Glutamatergic neuron (in vitro differentiated cells): ENCODE results near the gene ANKRD55. TPM values are rescaled to one million over a fixed set of nuclear protein-coding genes. Genes with fewer than 3 reads are reported as not detected.

Source experiments
- DNase-seq: peaks from one replicate; pipeline ENCODE4 v3.0.0; 2022
- H3K27ac Mint-ChIP-seq: one replicate; pipeline ENCODE4 v1.8.0; 2020; ENCODE audit warnings: mild to moderate bottlenecking, mixed read lengths, inconsistent platforms; ENCODE audit not compliant: unreplicated experiment
- H3K27me3 Mint-ChIP-seq: one replicate; pipeline ENCODE4 v1.8.0; 2020; ENCODE audit warnings: mild to moderate bottlenecking, moderate library complexity, mixed read lengths, inconsistent platforms; ENCODE audit not compliant: unreplicated experiment
- H3K36me3 Mint-ChIP-seq: one replicate; pipeline ENCODE4 v1.8.0; 2020; ENCODE audit warnings: mild to moderate bottlenecking, mixed read lengths, inconsistent platforms; ENCODE audit not compliant: unreplicated experiment
- H3K4me1 Mint-ChIP-seq: one replicate; pipeline ENCODE4 v1.8.0; 2020; ENCODE audit warnings: mild to moderate bottlenecking, low read depth, mixed read lengths, inconsistent platforms; ENCODE audit not compliant: unreplicated experiment
- H3K4me3 Mint-ChIP-seq: one replicate; pipeline ENCODE4 v1.8.0; 2020; ENCODE audit warnings: mild to moderate bottlenecking, mixed read lengths, inconsistent platforms; ENCODE audit not compliant: unreplicated experiment
- H3K9me3 Mint-ChIP-seq: one replicate; pipeline ENCODE4 v1.8.0; 2020; ENCODE audit warnings: mild to moderate bottlenecking, moderate library complexity, mixed read lengths, inconsistent platforms; ENCODE audit not compliant: unreplicated experiment
- total RNA-seq: library from RNA; stranded (reverse); fragmentation: NEBNext Ultra II Directional; extraction: Animal tissue kit (Norgen Biotek cat#: 25700); gene quantifications from one replicate; pipeline ENCODE4 v1.2.1, GENCODE V29; 2021; ENCODE audit not compliant: unreplicated experiment
- TF ChIP-seq, protein P1 (sequence below): fragments of 200-600 bp; sonication (generic); IDR thresholded peaks from one replicate; pipeline ENCODE4 v1.5.0; 2021; ENCODE audit not compliant: partially characterized antibody, unreplicated experiment

ANKRD55 gene
- total RNA-seq, 1 donor from 2014 or later, result not detected

- H3K27ac Mint-ChIP-seq, result no peak overlapping the region
- peaks cover 3% of the 10 kb centered on the region for H3K27me3 Mint-ChIP-seq
- DNase-seq, result no peak
- H3K36me3 Mint-ChIP-seq, result no peaks in the 10 kb centered on the region
- no peaks in the 10 kb centered on the region for H3K4me1 Mint-ChIP-seq
- TF ChIP-seq, protein P1, sequence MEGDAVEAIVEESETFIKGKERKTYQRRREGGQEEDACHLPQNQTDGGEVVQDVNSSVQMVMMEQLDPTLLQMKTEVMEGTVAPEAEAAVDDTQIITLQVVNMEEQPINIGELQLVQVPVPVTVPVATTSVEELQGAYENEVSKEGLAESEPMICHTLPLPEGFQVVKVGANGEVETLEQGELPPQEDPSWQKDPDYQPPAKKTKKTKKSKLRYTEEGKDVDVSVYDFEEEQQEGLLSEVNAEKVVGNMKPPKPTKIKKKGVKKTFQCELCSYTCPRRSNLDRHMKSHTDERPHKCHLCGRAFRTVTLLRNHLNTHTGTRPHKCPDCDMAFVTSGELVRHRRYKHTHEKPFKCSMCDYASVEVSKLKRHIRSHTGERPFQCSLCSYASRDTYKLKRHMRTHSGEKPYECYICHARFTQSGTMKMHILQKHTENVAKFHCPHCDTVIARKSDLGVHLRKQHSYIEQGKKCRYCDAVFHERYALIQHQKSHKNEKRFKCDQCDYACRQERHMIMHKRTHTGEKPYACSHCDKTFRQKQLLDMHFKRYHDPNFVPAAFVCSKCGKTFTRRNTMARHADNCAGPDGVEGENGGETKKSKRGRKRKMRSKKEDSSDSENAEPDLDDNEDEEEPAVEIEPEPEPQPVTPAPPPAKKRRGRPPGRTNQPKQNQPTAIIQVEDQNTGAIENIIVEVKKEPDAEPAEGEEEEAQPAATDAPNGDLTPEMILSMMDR, result no peak
- H3K4me3 Mint-ChIP-seq, result no peak overlapping the region
- peaks cover 1% of the 10 kb centered on the region for H3K9me3 Mint-ChIP-seq
Measured at GRCh38 chr5:56183506-56183905, 49.6 kb downstream of the ANKRD55 start.

DNA sequence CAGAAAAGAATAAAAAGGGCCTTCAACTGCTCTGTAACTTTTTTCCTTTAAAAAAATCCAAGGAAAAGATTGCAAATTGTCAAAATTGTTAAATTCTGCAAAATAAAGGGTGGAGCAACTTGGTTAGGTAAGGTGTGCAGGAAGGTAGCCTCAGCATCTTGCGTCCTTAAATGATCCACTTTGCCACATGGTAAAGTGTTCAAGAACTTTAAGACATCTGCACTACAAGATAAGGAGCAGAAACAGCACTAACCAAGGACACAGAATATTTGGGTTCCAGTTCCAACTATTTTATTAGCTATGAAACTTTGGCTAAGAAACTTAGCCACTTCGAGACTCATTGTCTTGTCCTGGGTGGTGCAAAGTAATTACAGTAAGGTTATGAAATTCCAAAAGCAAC lies 53.7 kb downstream of the ANKRD55 start:
- Mint-ChIP-seq H3K9me3 (peaks cover 1% of the 10 kb centered on the region), H3K27ac (no peak overlapping the region), H3K27me3 (peaks cover 3% of the 10 kb centered on the region), H3K4me3 (no peak overlapping the region), H3K4me1 (no peaks in the 10 kb centered on the region), H3K36me3 (no peaks in the 10 kb centered on the region)
- TF ChIP-seq, protein P1, result no peak
- no peak for DNase-seq

GRCh38 chr5:56178823-56179222 lies 54.3 kb downstream of the ANKRD55 start:
- Mint-ChIP-seq H3K36me3 (no peaks in the 10 kb centered on the region), H3K4me1 (no peaks in the 10 kb centered on the region), H3K4me3 (no peak overlapping the region), H3K9me3 (peaks cover 1% of the 10 kb centered on the region), H3K27ac (no peak overlapping the region), H3K27me3 (peaks cover 2% of the 10 kb centered on the region)
- TF ChIP-seq, protein P1, result no peak
- no peak for DNase-seq

GRCh38 chr5:56176871-56177533 lies 56.1 kb downstream of the ANKRD55 start:
- H3K9me3 Mint-ChIP-seq, result no peaks in the 10 kb centered on the region
- TF ChIP-seq, protein P1, result no peak
- no peaks in the 10 kb centered on the region for H3K4me1 Mint-ChIP-seq
- no peaks in the 10 kb centered on the region for H3K36me3 Mint-ChIP-seq
- H3K27ac Mint-ChIP-seq, result no peak overlapping the region
- peaks cover 2% of the 10 kb centered on the region for H3K27me3 Mint-ChIP-seq
- no peak for DNase-seq
- no peak overlapping the region for H3K4me3 Mint-ChIP-seq

- no peak for DNase-seq
- Mint-ChIP-seq H3K36me3 (no peaks in the 10 kb centered on the region), H3K27me3 (peaks cover 2% of the 10 kb centered on the region), H3K4me1 (no peaks in the 10 kb centered on the region), H3K4me3 (no peak overlapping the region), H3K9me3 (no peaks in the 10 kb centered on the region), H3K27ac (no peak overlapping the region)
- TF ChIP-seq, protein P1, result no peak
Measured at GRCh38 chr5:56176155-56176798, 56.9 kb downstream of the ANKRD55 start.
